Stimulated activated CD8-positive, alpha-beta memory T cell treated with anti-CD3 and anti-CD28 coated beads, Interleukin-12 subunit alpha, Interleukin-12 subunit beta, amount 100 ng/mL, for 4 hours (primary cell): ENCODE results near the gene CRISP3.
"Not testable (repeated sequence)": the region's sequence is repeated elsewhere in the genome, so short reads cannot be mapped to it uniquely, and the experiment has no call there.

ENCODE experiments used
- DNase-seq: peaks from one replicate; pipeline ENCODE4 v3.0.0-alpha.2; 2020; ENCODE audit warnings: low read depth

The CRISP3 gene, protein sequence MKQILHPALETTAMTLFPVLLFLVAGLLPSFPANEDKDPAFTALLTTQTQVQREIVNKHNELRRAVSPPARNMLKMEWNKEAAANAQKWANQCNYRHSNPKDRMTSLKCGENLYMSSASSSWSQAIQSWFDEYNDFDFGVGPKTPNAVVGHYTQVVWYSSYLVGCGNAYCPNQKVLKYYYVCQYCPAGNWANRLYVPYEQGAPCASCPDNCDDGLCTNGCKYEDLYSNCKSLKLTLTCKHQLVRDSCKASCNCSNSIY

DNA sequence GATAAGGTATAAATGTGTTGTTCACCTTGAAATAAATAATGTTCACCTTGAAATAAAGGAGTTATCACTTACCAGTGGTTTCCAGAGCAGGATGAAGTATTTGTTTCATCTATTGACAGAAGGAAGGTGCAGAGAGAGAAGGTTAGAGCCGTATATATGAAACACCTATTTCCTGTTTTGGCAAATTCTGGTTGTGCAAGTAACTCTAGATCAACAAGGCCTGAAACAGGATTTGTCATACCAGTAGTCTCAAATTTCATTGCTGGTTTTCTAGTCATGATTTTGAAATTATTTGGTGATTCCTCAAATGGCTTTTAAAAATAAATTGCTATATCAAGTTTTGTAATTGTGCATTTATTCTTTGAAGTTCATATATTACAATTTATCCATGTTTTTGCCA is at the start of gene CRISP3:
CRISP3 (minus strand) TSS at position 130 of the 400 bp plus-strand sequence; CDS start at position 109, 21 bp downstream.
- no peak for DNase-seq

DNA sequence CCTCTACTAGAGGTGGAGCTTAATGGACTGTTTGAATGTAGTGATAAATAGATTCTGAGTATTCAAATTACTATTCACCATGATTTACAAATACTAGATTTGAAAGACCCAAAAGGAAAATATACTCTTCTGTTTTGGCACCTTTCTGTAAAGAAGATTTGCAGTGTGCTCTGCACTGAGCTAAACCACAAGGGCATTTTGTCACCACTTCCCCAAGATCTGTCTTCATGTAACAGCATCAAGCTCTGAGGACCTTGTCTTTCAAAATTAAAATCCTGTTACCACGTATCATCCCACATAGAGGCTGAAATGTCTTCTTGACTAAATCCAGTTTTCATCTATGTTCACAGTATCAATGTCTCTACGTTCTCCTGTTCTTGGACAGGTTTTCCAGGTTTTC is 46.2 kb upstream of the CRISP3 start:
- DNase-seq: no peak

DNA sequence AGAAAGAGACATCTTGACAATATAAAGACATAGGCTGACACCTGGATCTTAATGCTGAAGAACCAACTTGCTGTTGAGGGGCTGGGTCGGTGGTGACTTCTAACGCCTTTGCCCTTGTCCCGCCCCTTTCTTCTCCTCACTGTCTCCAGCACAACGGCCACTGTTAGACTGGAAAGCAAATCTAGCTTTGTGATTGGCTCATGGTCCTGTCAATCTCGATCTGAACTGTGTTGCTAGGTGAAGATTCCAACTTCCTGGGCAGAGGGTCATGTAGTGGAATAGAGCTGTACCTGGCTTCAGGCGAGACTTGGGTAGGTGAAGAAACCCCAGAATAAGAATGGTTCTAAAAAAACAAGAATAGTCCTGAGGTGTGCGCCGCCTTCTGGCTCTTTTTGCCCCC is 43.0 kb upstream of the CRISP3 start, which contains the start of gene PGK2:
PGK2 (minus strand) TSS at position 110 of the 400 bp plus-strand sequence; CDS start at position 12, 98 bp downstream.
- DNase-seq: no peak

DNA sequence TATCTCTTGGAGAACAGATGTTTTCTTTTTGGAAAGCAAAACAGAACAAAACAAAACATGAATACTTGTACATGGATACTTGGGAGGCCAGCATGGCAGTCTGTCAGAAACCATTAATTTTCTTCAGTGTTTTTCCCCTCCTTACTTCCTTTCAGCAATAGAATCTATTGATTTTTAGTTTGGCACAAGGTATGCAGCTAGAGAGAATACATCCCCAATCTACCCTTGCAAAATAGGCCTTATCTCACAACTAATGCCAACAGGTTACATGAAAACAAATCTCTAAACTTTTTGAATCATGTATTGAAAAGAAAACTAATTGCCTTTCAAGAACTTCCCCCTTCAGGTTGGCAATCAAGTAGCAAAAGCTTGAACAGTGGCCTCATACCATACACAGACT is 40.1 kb upstream of the CRISP3 start:
- no peak for DNase-seq

DNA sequence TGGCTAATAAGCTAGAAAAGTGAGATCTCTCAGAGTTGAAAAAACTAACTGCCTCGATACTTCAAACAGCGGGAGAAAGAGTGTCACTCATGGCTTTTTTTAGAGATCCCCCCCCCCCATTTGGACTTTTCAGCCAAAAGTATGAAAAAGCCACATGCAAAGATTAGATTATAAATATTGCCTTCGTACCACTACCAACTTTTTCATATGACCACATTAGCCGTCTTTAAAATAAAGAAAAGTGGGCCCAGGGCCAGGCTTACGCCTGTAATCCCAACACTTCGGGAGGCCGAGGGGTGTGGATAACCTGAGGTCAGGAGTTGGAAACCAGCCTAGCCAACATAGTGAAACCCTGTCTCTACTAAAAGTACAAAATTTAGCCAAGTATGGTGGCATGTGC is 38.5 kb upstream of the CRISP3 start:
- no peak for DNase-seq

DNA sequence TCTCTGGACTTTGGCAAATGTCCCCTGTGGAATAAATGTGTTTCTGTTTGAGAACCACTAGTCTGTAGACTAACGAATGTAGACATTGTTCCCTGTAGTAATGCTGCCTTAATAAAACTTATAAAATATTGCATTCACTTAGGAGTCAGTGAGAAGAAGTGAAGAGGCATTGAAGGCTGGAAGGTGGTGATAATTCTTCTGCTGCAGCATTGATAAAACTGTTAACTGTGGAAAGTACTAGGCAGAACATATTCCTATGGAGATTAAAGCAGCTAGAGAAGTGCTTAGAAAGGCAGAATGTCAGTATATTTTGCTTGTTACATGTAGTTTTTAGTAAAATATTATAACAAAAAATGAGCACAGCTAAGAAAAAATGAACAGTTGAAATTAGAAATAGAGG is 38.1 kb upstream of the CRISP3 start:
- no peak for DNase-seq

DNA sequence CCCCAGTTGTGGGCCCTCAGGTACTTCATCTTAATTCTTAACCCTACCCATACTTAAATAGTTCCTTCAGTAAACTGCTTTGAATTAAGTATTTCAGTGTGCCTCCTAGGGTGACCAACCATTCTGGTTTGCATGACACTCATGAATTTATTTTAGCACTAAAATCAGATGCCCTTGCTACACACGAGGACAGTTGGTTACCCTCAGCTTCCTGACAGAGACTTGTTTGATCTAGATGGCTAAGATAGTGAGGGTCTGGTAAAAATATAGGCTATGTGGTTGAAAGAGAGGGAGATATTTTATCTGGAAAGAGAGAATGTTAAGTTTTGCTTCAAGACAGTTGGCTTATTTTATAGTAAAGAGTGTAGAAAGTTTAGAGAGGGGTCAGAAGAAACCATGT is 32.3 kb upstream of the CRISP3 start:
- no peak for DNase-seq

DNA sequence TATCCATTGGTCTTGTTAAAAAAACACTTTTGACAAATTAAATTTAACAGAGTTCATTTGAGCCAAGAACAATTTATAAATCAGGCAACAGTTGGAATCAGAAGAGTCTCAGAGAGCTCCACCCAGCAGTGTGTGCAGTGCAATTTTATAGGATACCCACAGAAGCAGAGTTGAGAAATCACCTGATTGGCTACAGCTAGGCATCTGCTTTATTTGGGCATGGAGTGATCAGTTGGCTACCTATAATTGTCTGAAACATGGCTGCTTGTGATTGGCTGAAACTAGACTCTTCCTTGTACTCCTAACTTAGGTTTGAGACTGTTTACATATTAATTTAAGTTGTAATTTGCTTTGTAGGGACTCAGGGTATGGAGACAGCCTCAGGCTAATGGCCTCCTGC is 30.9 kb upstream of the CRISP3 start:
- DNase-seq: no peak

DNA sequence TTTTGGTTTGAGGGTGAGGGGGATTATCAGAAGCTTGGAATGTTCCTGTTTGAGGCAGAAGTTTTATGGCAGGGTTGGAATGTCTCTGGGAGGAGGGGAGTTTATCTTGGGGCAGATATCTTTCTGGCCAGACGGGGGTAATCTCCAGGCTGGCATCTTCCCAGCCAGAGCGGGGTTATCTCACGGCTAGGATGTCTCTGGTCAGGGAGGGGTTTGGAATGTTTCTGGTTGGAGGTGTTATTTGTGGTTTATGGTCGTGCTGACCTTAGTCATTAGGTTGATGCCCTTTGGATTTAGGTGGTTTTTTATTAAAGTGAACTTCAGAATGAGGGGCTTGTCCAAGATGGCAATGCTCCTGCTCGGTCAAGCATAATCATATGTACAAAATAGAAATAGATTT is 28.1 kb upstream of the CRISP3 start:
- no peak for DNase-seq

DNA sequence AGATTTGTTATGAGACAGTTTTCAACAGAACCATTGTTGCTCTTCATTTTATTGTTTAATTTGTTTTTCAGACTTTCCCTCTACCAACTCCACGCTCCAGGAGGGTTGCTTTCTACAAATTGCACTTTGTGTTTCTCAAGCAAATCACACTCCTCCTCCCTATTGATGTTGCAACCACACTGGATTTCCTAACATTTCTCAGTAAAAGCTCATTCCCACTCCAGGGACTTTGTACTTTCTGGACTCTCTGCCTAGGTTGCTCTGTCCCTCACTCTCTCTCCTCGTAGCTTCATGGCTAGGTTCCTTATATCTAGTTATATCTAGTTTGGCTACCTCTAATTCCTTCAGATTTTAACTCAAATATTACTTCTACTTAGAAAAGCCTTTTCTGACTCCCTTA is 22.6 kb upstream of the CRISP3 start:
- DNase-seq: no peak

DNA sequence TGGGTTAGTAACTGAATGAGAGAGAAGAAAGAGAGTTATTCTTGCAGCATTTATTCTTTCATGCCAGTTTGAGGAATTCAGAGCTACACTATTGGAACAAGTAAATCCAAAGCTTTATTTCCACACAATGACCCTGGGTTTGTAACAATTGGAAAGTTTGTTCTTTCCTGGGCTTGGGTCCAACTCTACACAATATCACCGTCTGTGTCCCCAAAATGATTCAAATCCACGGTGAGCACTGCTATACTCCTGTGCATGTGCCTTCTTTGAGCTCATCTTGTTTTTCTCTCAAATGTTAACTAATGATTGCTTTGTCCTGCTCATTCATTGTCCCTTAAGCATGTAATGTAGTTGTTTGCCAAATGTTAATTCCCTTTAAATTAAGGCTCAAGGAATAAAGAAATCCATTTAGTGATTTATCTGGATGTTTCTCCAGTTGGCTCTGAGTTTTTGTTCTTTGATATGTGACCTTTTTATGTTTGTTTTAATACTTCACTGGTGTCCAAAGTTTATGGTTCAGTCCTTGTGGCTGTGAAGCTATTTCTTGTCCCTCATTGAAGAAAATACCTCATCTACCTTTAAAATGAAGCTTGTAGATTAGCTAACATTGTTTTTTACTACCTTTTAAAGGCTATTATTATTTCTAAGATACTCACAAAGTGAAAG is 20.5 kb upstream of the CRISP3 start:
- DNase-seq: no peak

DNA sequence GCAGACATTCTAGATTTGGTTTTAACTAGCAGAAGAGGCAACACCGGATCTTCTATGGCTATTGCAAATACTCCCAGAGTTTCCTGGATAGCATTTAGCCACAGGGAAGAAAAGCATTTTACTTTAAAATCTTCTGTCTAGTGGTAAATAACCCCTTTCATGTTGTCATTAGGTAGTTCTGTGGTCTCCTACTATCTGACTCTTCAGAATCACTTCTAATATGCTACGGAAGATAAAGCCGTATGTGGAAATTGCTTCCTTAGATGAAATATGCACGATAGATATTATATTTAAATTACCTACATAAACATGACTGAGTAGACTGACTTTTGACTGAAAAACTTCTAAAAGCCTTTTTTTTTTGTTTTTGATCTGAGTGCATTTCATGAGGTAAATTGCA is 759 bp downstream of the CRISP3 start:
- no peak for DNase-seq

DNA sequence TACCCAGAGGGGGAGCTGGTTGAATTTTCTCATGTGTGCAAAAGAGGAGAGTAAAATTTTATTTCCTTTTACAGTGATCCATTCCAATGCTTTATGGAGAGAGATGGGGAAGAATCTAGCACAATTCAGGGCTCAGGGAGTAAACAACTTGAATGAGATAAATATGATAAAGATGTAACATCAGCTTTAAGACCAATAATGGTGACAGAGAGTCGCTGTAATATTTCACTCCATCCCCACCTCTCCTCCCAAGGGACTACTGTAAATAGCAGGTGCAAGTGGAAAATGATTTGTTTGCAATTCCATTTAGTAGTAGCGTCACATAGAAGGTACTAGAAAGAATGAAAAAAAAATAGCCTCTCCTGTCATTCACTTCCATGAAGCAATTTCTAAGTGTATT is 4.8 kb downstream of the CRISP3 start:
- no peak for DNase-seq

DNA sequence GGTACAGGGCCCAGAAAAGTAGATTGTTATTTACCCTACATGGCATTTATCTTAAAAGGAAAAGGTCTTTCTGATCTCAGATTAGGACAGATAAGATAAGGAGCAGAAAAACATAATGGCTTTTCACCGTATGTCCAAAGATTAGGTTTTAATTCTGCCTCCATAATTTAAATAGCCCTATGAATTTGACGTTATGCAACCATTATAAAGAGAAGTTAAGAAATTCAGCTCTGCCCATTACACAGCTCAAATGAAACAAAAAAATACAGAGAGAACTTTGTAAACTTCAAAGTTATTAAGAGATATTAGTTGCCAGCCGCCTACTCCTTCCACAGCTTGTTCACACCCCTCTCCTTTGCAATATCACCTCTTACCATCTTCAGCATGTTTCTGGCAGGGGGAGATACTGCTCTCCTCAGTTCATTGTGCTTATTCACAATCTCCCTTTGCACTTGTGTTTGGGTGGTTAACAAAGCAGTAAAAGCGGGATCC is 8.1 kb downstream of the CRISP3 start:
- DNase-seq: no peak

DNA sequence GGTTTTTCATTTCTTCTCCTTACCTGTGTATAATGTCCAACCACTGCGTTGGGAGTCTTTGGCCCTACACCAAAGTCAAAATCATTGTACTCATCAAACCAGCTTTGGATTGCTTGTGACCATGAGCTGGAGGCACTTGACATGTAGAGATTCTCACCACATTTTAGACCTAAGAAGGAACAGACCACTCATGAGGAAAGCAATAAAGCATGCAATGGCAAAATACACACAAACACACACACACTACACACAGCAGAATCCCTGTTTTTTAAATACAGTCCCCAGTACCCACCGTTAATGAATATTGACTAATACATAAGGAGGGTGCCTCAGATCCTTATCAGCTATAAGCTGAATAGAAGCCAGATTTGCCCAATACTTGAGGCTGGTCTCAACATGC is 10.5 kb downstream of the CRISP3 start:
- no peak for DNase-seq

DNA sequence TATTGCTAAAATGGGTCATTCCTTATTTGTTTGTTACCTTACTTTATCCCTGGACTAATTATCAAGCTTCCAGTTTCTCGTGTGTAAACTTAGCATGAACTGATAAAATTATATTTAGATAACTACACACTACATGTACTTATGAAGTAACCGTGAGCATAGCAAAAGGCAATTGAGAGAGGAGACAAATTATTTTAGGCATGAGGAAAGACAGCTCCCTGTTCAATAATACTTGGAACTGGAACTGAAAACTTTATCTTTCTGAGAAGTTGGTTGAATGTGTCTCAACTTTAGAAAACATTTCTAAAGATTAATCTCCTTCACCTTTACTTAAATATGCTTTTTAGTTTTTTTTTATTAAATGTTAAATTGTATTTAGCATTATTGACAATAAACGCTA is 11.4 kb downstream of the CRISP3 start:
- no peak for DNase-seq

DNA sequence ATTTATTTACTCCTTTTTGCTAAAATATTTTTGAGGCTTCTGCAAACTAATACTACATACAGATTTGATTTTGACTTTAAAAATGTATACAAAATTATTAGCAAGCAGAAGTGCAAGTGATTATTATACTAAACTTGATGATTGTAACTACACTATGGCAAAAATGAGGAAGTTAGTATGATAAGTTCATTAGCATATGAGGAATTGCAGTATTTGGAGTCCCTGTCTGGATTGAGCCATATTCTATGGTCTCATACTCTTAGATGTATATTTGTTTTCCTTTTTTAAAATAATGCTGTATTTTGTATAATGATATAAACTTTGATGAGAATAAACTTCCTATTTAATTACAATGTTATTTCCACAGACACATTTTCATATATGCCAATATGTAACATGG is 13.9 kb downstream of the CRISP3 start:
- no peak for DNase-seq

DNA sequence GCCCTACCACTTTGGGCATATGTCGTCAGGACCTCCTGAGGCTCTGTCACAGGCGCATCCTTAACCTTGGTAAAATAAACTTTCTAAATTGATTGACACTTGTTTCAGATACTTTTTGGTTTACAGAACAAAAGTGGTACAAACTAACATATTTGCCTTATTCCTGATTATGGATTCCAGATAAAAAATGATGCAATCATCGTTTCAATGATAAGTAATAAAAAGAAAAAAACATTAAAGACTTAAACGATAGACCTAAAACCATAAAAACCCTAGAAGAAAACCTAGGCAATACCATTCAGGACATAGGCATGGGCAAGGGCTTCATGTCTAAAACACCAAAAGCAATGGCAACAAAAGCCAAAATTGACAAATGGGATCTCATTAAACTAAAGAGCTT is 20.3 kb downstream of the CRISP3 start:
- DNase-seq: not testable (repeated sequence)

DNA sequence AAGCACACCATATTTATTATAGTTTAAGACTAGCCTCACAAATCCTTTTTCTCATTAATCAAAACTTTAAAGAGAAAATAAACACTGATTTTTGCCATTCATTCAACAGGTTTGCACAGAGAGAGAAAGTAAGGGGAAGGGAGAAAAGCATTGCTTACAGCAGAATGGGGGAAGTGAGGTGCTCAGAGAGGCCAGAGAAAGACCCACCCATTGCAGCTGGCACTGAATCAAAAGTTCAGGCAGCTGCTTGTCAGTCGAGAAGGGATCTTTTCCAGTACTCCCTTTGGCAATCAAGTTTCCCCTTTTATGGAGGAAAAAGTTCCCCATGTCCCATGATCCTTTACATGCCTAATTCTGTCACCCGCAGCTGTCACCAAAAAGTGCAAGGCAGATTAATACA is 22.9 kb downstream of the CRISP3 start:
- no peak for DNase-seq

DNA sequence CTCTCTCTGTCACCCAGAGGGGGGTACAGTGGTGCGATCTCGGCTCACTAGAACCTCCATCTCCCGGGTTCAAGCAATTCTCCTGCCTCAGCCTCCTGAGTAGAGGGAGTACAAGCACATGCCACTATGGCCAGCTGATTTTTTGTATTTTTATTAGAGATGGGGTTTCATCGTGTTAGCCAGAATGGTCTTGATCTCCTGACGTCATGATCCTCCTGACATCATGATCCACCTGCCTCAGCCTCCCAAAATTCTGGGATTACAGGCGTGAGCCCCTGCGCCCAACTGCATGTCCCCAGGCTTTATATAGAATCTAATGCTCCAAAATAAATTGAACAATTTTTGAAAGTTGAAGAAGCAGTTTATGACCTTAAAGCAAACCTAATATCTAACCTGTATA is 23.8 kb downstream of the CRISP3 start:
- DNase-seq: no peak

DNA sequence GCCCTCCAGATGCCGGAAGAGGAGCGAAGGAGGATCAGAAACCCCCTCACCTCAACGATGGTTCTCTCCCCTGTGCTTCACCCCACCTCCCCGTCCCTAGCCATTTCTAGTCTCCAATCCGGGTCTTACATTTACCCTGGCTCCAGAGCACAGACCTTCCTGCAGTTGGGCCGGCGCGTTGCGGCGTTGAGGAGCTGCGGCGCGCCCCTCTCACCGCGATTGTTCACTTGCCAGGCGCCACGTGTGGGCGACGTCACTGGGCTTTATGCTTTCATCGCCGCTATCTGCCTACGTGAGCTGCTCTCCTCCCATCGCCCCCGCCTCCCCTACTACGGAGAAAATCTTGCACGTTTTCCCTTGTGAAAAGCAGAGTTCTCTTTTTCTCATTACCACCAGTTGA is 30.8 kb downstream of the CRISP3 start, which contains the start of gene CRISP2:
CRISP2 (minus strand) TSS at position 198 of the 400 bp plus-strand sequence. CDS start 4,347 bp downstream, outside the sequence.
- no peak for DNase-seq

DNA sequence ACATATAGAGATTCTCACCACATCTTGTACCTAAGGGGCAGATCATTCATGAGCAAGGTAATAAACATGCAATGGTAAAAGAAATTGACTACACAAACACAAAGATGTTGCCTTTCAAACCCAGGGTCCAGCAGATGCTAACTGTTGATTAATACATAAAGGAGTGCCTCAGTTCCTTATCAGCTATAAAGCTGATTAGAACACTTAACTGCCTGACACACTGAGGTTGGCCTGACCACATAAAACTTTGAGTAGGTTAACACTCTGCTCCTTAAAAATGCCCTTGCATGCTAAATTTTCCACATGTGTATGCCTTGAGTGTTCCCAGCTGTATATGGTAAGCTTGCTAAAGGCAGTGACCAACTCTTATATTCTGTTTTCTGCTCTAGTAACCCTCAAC is 45.7 kb downstream of the CRISP3 start:
- DNase-seq: no peak

DNA sequence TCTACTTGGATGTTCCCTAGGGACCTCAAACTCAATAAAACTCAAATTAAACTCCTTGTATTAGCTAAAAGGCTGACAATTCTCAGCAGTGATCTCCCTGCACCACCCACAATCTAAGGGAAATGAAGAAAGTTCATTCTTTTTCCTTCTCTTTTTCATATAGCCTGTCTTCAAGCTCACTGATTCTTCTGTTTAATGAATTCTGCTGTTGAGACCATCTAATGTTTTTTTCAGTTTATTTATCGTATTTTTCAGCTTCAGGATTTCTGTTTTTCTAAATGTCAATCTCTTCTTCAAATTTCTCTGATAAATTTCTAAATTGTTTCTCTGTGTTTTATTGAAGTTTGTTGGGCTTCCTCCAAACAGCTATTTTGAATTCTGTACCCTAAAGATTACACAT is 50.7 kb downstream of the CRISP3 start:
- DNase-seq: no peak

DNA sequence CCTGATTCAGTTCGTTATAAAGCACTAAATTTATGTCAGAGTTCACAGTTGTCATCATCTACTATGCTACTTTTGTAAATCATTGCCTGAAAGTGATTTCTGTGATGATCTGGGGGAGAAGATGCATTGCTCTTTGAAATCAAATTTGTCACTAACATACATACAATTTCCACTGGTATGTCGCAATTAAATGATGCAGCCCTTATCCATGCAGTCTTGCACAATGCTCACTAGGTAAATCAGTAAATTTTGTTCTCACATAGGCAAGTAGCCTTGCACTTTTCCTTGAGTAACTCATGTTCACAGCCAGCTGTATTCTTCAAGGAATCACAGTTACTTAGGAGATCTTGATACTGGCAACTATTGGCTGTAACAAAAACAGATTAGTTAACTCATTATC is 51.7 kb downstream of the CRISP3 start:
- no peak for DNase-seq
